Activated CD8-positive, alpha-beta memory T cell treated with anti-CD3 and anti-CD28 coated beads for 1 hour (primary cell): ENCODE measurements around the gene DMD.
"Not testable (repeated sequence)": the region's sequence is repeated elsewhere in the genome, so short reads cannot be mapped to it uniquely, and the experiment has no call there.

Source experiments
- DNase-seq, 2 donors: peaks; one replicate each; pipeline ENCODE4 v3.0.0-alpha.2; 2020; ENCODE audit warnings: low read depth in 1 of 2; ENCODE audit errors: extremely low read depth in 1 of 2

DMD gene

DNA sequence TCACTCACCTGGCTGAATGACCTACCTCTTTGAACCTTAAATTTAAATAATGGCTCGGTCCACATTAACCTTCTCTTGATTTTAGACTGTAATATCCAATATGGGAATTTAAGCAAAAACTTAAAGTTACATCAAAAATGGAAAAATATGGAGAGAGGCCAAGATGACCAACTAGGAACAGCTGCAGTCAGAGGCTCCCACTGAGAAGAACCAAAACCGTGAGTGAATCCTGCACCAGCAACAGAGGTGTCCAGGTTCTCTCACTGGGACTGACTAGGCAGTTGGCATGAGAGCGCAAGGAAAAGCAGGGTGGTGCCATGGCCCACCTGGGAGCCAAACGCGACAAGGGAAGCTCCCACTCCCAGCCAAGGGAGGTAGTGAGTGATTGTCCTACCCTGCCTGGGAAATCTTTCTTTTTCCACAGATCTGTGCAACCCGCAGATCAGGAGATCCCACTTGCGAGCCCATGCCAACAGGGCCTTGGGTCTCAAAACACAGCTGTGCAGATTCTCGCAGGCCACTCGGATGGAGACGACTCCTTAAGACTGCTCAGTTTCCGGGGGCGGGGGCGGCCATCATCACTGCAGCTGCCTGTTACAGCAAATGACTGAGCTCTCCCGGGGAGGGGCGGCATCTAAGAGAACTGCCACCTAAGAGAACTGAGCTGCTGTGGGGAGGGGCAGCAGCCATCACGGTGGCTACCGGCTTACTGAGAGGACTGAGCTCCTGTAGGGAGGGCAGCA lies 343.4 kb downstream of the DMD start:
- DNase-seq = no peak

DNA sequence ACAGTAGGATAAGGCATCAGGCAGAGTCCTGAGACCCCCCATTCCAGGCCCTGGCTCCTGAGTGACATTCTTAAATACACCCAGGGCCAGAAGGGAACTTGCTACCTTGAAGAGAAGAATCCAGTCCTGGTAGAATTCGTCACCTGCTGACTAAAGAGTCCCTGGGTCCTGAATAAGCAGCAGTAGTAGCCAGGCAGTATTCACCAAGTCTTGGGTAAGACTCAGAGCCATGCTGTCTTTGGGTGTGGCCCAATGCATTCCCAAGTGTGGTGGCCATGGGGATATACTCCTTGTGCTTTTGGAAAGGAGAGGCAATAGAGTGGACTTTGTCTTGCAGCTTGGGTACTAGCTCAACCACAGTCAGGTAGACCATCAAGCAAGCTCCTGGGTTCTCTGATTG lies 359.1 kb downstream of the DMD start:
- DNase-seq = no peak

DNA sequence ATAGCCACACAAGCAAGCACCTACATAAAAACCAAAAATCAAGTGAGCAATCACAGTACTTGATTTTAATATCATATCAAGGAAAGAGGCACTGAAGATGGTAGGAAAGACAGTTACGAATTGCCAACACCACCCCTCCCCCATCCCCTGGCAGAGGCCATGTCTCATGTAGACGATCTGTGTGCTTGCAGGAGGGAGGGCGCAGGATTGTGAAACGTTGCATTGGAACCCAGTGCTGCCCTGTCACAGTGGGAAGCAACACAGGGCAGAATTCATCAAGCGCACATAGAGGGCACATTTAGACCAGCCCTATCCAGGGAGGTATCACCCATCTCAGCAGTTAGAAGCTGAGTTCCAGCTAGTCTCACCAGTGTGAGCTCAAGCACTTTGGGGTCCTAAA lies 359.8 kb downstream of the DMD start:
- DNase-seq = no peak

DNA sequence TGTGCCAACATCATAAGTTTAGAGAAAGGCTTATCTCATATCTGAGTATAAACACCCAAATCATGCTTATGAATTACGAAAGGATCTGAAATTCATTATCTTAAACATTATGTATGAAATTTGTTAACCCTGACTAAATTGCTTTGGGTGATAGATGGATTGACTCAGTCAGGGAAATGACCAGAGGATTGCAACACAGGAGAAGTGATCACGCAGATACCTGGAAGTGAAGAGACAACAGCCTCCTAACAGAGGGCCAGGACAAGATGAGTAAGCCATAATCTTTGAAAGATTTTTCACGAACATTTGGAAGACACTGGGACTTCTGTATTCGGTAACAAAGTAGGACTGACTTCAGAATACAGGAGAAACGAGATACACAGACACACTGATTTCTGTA lies 363.4 kb downstream of the DMD start:
- DNase-seq = no peak

DNA sequence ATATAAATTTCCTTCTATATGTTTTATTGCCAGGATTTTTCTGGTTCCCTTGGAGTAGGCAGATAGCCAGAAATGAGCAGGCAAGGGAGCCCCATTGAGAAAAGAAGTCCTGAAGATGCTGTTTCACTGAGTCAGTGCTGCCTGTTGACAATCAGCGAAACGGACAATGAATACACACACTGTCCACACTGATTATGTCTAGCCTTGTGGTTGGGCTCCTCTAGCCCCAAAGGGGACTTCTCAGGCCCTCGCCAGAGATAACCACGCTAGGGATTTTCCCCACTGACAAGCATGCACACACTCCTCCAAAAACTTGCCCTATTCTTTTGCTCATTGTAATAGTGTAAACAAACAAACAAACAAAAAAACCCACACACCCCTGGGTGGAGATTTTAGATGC lies 369.3 kb downstream of the DMD start:
- DNase-seq = no peak

DNA sequence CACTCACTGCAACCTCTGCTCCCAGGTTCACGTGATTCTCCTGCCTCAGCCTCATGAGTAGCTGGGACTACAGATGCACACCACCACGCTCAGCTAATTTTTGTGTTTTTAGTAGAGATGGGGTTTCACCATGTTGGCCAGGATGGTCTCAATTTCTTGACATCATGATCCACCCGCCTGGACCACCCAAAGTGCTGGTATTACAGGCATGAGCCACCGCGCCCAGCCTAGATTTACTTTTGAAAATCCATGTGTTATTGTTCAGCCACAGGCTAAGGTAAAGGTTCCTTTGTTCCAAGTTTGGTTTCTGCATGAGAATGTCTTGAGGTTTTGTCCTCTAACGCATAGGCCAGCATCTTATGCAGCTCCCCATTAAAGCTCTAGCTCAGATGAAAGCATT lies 371.6 kb downstream of the DMD start:
- no peak for DNase-seq

DNA sequence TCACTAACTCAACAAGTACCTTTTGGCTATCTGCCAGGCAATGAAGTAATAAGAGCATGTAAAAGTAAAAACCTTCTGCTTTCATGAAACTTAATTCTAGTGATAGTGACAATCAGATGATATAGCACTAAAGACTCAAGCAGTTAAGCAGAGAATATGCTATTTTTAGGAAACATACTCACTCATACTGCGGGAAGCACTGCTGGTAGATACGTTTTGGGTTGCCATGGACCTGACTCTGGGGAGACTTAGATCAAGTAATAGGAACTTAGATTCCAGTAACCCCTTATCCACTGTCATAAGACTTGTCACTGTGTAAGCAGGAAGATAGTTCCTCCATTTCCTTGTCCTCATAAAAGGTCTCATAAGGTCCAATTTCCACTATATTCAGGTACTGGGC lies 386.3 kb downstream of the DMD start:
- DNase-seq = no peak

DNA sequence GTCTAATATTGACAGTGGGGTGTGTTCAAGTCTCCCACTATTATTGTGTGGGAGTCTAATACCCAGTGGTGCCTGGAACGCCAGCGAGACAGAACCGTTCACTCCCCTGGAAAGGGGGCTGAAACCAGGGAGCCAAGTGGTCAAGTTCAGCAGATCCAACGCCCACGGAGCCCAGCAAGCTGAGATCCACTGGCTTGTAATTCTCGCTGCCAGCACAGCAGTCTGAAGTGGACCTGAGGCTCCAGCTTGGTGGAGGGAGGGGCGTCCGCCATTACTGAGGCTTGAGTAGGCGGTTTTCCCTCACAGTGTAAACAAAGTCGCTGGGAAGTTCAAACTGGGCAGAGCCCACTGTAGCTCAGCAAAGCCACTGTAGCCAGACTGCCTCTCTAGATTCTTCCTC lies 407.3 kb downstream of the DMD start:
- DNase-seq = no peak

DNA sequence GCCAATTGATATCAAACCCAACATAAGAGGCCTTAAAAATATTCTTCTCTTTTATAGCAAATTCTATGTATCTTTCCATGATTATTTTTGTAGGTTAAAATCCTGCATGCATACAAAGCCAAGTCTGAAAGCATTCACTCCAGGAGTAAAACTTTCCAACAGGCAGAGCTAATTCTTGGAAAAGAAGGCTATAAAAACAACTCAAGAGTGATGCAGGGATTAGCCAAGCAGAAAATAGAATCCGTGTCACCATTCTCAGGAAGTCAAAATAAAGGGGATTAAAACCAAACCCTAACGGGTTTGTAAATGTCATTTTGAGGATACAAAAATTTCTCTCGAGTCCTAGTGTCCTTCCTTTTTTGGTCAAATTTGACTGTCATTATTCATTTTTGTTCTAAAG lies 412.4 kb downstream of the DMD start:
- DNase-seq = no peak

DNA sequence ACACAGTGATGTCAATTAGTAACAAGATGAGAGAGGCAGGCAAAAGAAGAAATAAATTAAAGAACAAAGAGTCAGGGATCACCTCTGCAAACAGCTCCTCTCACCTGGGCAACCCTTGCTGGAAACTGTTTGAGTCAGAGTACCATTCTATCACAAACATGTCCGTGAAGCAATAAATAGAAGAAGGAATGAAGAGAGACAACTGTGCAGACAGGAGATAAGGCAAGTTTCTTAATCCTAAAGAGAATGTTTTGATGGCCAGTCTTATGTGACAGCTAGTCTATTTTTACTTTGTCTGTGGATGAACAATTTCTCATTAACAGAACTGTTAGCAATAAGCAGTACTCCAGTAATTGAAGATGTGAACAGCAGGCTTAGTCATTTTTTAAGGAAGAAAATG lies 422.4 kb downstream of the DMD start:
- DNase-seq = no peak

DNA sequence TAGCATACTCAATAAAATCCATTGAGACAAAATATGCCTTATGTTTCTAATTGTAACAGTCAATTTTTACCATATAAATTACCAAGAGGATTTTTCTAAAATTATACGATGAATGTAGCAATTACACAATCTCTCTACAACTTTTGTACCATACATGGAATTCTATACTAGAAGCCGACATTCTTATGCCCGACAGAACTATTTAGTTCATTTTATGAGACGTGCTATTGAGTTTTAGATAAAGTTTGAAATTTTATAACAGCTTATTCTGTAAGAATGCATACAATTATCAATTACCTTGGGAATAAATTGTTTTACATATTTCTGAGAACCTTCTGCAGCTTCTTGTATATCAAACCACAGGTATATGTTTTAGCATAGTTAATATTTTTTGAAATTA lies 431.2 kb downstream of the DMD start:
- DNase-seq = no peak

DNA sequence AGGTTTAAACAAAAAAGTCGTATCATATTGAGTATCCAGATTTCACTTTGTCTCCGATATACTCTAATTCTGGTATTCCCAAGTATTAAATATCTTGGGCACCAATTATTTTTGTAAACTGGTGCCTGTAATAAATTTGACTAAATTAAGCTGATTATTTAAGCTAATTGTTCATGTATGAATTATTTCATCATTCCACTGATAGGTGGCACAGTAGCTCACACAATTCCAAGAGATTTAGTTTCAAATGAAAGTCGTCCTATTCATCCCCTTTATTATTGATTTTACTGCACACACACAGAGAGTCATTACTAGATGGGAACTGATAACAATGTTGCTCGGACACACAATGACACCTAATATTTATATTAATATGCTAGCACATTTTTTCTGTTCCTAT lies 432.4 kb downstream of the DMD start:
- DNase-seq = no peak

DNA sequence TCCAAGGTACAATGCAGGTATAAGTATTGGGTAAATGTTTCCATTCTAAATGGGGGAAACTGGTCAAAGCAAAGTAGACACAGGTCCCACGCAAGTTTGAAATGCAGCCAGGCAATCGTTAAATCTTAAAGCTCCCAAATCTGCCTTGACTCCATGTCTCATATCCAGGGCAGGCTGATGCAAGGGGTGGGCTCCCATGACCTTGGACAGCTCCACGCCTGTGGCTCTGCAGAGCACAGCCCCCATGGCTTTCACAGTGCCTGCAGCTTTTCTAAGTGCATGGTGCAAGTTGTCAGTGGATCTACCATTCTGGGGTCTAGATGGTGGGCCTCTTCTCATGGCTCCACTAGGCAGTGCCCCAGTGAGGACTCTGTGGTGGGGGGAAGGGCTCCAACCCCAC lies 436.4 kb downstream of the DMD start:
- DNase-seq = no peak

DNA sequence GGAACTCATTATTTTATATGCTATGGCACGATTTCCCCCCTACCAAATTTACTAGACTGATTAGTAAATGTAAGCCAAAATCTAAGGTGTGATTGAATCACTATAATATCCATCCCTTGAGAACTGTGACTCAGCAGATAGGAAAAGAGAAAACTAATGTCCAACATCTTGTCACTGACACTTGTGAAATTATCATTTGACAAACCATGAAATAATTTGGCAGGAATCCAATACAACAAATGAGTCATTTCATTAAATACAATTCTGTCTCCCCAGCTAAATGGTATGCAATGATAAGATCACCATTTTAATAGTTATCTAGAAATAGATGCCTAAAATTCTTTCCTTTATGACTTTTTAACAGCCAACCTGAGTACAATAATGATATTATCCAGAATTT lies 462.3 kb downstream of the DMD start:
- no peak for DNase-seq

DNA sequence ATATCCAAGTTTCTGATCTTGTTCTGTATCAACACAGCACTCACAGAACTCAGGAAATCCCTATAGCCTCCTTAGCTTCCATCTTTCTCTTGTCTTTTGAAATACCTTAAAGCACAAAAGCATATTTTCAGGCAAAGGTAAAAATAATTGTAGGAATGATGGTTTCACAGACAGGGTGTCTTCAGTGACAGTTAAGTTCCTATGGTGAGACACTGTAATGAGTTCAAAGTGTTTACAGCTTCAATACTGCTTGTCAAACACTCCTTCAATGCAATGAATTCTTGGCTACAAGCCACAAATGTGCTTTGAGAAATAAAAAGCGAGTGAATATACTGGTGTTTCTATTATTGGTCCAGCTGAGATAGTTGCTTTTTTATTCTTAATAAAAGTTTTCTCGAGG lies 466.0 kb downstream of the DMD start:
- DNase-seq = no peak

DNA sequence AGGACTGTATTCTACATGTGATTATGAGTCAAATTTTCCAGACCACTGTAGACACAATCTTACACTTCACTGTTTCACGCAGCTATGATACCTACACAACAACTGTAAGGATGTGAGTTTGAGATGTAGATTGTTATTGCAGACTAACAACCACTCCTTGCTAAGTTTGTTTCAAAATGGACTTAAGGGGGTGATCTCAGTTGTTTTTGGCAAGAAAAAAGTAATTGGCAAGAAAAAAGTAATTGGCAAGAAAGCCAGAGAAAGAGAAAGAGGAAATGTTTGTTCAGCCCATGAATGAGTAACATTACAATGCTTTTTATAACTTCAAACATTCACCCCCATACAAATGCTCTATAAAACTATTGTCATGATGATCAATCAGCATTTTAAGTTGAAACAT lies 466.4 kb downstream of the DMD start:
- no peak for DNase-seq

DNA sequence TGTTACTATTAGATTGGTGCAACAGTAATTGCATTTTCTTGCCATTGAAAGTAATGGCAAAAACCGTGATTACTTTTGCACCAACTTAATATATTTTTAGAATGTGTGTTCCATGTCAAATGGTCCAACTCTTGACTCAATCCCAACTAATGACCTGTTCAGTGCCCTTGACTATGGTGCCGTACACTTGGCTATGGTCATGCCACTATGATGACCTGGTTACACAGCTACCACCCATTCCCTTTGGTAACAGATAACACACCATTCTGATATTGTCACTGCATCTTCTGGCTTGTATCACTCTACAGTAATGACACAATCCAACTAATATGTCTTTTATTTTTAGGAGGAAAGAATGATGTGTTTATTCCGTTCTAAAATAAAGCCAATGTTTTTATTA lies 469.4 kb downstream of the DMD start:
- no peak for DNase-seq

DNA sequence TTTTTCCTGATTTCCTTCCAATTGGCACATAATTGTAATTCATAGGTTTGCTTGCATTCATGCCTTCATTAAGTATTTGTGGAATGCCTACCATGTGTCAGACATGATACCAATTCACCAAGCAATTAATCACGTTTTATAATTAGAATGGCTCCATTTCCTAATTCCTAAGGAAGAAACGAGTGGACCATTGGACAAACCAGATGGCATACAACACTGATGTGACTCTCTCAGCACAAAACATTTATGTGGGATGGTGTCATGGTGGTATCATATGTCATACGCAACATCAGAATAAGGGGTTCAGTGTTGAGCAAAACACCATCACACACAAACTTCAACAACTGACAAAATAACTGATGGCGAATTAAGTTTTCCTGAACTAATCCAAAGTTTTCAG lies 502.8 kb downstream of the DMD start:
- no peak for DNase-seq

DNA sequence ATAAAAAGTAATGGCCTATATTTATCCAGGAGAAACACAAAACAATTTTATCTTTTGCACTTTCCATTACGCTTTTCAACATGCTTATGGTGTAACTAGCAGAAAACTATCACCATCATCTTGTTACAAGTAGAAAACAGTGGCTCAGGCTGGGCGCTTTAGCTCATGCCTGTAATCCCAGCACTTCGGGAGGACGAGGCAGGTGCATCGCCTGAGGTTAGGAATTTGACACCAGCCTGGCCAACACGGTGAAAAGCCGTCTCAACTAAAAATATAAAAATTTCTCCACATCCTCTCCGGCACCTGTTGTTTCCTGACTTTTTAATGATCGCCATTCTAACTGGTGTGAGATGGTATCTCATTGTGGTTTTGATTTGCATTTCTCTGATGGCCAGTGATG lies 506.0 kb downstream of the DMD start:
- not testable (repeated sequence) for DNase-seq

DNA sequence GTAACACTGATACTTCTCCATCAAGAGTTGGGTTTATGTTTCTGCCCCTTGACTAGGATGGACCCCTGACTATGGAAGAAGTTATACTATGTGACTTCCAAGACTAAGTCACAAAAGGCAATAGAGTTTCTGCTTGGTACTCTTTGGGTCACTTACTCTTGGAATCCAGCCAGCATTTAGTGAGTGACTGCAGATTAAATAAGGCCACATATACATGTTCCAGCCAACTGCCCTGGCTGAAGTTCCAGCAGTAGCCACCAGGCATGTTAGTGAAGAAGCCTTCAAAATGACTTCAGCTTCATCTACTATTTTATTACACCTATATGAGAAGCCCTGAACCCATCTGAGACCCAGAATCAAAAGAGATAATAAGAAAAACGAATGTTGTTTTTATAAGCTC lies 524.0 kb downstream of the DMD start:
- no peak for DNase-seq

DNA sequence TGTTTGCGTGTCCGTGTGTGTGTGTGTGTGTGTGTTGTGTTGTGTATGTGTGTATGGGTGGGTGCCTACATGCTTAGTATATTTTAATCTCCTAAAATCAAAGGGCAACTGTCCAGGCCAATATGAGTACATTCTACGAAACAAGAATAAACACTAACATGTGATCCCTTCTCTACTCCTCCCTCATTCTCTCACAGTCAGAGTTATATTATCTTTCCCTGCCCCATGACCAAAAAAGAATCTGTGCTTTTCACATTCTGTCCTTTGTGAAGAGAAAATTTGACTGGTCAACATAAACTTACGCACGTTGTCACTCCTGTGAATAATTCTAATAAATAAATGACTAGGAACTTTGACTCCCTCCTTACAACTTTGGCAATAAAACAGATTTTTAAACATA lies 532.9 kb downstream of the DMD start:
- DNase-seq = no peak

DNA sequence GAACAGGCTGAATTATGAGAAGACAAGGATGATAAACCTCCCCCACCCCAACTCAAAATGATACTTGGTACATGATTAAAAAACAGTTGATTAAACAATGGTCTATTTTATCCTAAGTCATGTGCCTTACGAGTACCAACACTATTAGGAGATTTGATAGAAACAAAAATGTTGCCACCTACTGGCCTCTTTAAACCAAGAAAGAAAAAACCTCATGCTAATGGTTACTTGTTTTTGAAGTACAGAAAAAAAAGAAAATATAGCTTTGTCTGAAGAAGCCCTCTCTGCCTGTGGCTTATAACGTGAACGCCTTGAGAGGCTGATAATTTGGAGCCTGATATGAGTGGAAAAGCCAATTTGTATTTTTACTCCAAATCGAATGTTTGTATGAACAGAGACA lies 538.2 kb downstream of the DMD start:
- DNase-seq = no peak

DNA sequence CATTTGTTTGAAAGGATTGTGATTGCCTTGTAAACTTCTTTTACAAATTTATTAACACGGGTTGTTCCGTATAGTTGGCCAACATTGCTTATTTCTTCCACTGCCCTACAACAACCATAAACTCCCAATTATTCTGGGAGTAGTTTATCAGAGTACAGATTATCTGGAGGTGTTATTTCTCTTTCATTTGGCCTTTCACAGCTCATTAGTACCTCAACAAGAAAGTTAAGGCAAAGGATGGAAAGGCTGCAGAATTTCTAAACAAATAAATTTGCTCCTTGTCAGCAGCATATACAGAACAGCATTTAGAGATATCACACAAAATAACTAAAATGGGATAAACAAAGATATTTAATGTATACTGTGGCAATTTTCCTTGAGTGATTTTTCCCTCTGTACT lies 548.8 kb downstream of the DMD start:
- no peak for DNase-seq
